GM12874 (cell line): ENCODE data around the gene GALT.

ENCODE experiments used
- TF ChIP-seq, protein P1 (sequence below): IDR thresholded peaks from 2 replicates; pipeline ENCODE4 v1.5.1; 2011; ENCODE audit warnings: low read depth, mild to moderate bottlenecking, control low read depth, low read length, moderate library complexity; ENCODE audit not compliant: insufficient read depth

The GALT gene

DNA sequence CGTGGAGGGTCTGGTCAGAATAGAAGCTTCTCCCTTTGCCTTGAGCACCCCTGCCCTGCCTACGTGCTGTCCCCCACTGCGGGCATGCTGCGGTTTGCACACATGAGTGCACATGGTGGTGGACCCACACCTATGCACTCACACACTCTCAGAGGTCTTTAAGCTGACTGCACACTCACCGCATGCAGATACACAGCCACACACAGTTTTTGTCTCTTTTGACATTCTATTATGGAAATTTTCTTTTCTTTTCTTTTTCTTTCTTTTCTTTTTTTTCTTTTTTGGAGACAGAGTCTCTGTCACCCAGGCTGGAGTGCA lies 17.0 kb upstream of the GALT start:
- TF ChIP-seq, protein P1, sequence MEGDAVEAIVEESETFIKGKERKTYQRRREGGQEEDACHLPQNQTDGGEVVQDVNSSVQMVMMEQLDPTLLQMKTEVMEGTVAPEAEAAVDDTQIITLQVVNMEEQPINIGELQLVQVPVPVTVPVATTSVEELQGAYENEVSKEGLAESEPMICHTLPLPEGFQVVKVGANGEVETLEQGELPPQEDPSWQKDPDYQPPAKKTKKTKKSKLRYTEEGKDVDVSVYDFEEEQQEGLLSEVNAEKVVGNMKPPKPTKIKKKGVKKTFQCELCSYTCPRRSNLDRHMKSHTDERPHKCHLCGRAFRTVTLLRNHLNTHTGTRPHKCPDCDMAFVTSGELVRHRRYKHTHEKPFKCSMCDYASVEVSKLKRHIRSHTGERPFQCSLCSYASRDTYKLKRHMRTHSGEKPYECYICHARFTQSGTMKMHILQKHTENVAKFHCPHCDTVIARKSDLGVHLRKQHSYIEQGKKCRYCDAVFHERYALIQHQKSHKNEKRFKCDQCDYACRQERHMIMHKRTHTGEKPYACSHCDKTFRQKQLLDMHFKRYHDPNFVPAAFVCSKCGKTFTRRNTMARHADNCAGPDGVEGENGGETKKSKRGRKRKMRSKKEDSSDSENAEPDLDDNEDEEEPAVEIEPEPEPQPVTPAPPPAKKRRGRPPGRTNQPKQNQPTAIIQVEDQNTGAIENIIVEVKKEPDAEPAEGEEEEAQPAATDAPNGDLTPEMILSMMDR, result no peak

DNA sequence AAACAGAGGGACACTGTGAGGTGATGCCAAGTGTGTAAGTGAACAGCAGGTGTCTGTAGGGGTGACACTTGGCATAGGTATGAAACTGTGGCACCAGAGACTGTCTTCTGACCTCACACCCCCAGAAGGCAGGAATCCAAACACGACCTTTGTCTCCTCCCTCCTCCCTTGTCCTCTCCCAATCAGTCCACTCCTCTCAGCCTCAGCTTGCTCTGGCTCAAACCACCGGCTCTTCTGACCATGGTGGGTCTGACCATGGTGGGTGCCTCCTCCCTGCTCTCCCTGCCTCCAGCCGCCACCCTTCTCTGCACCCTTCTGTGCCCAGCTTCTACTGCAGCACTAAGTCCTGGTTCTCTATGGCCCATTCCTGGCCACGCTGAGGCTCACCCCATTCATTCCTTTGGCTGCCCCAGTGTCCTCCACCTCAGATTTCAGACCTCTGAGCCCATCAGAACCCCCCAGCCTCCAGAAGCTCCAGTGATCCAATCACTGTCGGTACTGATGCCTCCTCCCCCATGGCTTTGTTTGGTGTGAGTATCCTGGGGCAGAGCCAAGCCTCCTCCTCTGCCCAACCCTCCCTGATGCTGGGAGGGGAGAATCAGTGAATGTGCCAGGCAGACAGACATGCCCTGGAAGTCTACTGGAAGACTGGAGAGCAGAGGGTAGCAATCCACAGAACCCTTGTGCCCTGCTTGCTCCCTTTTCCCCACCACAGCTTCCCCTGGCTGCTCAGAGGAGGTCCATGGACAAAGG lies 15.9 kb upstream of the GALT start:
- TF ChIP-seq, protein P1, result no peak

DNA sequence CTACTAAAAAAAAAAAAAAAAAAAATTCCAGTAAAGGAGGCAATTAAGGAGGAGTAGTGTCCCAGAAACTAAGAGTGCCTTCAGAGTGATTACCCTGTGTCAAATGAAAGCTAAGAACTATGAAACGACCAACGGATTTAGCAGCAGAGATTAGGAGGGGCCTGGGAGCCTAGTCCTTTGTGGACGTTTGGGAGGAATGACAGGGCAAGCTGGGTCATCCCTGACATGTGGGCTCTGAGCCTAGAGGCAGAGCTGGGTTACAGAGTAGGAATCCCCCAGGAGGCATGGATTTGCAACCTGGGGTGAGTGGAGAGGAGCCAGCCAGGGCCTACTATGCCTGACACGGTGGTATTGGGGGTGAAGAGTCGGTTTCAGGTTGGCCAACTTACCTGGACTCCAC lies 13.3 kb upstream of the GALT start:
- TF ChIP-seq, protein P1, result no peak

DNA sequence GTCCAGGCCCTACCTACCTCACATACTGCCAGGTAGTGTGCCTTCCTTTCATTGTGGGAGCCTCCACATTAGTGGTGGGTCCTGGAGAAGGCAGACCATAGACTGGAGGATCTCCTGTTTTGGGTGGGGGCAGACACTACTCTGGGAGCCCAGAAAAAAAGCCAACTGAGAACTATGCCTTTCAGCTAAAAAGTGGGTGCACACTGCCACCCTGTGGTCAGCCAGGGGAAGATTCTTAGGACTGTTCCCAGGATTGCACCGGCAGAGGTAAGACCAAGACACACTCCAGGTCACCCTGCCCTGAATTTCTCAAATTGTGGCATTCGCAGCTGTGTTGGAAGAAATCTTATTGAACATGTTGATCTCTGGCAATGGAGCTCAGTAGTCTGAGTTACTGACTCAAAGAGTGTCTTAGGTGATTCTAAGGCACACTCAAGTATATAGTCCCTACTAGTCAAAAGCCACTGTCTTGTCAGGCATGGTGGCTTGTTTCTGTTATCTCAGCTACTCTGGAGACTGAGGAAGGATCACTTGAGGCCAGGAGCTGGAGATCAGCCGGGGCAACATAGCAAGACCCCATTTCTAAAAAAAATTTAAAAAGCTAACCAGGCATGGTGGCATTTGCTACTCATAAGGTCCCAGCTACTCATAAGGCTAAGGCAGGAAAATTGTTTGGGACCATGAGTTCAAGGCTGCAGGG lies 12.5 kb upstream of the GALT start:
- TF ChIP-seq, protein P1, result peak; percentile 79

DNA sequence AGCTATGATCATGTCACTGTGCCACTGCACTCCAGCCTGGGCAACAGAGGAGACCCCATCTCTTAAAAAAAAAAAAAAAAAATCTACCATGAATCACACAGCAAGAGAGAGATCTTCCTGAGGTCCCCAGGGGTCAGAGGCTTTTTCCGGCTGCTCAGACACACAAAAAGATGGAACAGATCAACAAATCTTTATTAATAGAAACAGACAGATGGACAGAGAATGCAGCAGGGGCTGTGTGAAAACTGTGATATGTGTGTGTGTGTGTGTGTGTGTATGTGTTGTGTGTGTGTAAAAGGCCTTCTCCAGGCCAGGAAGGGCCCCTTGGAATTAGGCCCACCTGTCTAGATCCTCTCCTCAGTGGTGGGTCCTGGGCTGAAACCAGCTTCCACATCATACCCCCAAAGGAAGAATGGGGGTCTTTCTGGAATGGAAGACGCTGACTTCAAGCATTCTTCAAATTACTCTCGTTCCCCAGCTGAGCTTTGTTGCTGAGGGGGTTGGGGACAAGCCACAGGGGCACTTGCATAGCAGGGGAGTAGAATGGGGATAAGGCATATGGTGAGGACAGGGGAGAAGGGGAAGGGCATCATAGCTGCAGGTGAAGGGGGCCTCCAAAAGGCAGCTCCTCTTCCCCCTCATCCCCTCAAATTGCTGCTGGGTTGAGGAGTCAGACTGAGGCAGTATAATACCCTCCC lies 11.8 kb upstream of the GALT start:
- TF ChIP-seq, protein P1, result no peak

DNA sequence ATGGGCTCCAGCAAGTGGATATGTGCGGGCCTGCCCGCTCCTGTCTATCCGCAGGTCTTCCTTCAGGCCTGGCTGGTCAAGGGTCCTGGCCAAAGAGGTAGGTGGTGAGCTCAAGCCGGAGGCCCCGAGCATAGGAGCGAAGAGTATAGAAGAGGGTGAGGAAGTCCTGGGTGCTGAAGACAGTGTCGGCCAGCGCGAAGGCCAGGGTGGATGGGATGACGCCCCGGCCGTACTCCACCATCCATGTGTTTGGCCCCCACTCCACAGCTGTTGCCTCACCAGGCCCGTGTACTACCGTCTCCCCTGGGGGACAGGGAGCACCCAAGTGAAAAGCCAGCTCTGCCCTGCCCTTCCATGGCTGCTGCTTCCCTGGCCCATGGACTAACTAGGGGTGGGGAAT lies 10.9 kb upstream of the GALT start:
- TF ChIP-seq, protein P1, result no peak

DNA sequence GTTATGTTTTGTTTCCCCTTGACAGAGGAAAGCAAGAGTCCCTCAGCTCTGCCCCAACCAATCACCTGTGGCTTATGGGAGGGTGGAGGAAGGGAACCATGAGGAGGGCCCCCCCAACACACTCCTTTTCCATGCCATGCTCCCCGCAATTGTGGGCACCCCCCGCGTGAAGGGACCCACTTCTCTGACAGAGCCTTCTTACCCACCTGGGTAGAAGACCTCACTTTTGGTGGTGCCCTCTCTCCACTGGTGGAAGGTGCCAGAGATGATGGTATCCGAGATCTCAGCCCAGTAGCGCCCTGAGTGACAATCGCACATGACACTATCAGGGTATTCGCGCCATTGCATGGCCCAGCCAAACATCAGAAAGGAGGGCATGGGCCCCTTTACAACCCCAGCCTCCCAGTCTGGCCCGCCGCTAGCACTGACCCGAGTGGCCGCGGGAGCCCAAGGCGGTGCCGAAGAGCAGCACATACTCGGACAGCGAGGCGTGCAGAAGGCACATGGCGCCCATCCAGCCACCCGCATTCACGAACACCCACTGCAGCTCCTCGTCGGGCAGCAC lies 9.6 kb upstream of the GALT start:
- TF ChIP-seq, protein P1, result no peak
